DMS53 treated with DMSO at 0.1 percent for 48 hours (cell line): ENCODE data around the gene ADARB1.

Experiments
- DNase-seq: peaks from one replicate; lab custom pipeline; 2025; ENCODE audit not compliant: unreplicated experiment; lab: John Stamatoyannopoulos, UW

ADARB1 gene

DNA sequence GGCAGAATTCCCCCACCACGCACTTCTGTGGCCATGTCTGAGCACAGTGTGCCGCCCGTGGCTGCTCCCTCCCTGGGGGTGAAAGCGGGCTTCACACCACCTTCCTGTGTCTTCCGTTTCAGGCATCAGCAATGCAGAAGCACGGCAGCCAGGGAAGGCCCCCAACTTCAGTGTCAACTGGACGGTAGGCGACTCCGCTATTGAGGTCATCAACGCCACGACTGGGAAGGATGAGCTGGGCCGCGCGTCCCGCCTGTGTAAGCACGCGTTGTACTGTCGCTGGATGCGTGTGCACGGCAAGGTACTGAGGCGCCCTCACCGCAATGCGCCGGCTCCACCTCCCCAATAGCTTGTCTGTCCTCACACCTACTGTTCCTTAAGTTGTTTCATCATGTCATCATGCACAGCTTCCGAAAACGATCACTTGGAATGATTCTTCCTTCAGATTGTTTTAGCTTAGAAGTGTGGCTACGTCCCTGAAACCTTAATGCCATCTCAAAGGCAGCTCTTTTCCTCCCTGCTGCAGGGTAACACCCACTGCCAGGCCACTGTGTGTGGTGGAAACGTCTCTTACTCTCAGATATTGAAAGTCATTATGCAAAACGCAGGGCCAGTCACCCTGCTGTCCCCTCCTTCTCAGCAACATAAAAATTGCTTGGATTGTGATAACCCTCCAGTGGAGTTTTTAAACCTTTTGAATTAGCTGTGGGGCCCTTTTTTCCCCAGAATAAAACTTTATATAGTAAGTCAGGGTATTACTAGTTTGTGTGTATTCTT lies 146.5 kb downstream of the ADARB1 start:
- DNase-seq, result no peak

DNA sequence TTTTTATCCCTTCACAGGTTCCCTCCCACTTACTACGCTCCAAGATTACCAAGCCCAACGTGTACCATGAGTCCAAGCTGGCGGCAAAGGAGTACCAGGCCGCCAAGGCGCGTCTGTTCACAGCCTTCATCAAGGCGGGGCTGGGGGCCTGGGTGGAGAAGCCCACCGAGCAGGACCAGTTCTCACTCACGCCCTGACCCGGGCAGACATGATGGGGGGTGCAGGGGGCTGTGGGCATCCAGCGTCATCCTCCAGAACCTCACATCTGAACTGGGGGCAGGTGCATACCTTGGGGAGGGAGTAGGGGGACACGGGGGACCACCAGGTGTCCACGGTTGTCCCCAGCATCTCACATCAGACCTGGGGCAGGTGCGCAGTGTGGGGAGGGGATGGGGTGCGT lies 147.6 kb downstream of the ADARB1 start:
- DNase-seq, result no peak

DNA sequence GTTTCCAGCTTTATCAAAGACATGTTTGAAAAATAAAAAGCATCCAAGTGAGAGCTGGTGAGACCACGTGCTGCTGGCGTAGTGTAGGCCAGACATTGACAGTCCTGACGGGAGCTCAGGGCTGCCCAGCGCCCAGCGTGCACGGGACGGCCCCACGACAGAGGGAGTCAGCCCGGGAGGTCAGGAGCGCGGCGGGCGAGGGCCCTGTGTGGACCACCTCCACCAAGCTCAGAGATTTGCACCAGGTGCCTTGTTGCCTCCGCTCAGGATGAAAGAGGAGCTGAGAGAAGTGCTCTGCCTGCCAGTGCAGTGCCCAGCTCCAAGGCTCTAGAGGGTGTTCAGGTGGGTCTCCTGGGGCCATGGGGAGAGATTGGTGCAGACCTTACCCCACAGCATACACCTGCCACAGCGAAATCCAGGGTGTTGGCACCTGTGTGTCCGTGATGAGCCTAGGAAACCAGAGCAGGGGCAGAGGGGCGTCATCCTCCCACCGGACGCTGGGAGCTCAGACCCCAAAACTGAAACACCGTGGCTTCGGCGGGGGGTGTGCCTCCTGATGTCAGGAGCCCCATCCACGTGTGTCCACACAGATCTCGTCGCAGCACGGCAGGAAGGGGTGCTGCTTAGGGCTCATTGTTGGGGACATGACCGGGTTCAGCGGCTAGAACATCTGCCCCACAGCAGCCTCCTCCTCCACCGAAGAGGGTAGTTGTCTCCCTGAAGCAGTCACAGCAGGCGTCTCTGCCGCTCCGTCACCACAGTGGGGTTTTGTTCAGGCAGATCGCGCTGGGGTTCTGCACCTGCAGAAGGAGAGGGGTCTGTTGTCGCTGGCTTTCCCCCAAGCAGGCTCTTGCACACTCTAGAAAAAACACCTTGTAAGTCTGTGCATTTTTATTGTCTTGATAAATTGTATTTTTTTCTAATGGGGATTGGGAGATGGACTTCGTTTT lies 149.1 kb downstream of the ADARB1 start:
- DNase-seq, result no peak

DNA sequence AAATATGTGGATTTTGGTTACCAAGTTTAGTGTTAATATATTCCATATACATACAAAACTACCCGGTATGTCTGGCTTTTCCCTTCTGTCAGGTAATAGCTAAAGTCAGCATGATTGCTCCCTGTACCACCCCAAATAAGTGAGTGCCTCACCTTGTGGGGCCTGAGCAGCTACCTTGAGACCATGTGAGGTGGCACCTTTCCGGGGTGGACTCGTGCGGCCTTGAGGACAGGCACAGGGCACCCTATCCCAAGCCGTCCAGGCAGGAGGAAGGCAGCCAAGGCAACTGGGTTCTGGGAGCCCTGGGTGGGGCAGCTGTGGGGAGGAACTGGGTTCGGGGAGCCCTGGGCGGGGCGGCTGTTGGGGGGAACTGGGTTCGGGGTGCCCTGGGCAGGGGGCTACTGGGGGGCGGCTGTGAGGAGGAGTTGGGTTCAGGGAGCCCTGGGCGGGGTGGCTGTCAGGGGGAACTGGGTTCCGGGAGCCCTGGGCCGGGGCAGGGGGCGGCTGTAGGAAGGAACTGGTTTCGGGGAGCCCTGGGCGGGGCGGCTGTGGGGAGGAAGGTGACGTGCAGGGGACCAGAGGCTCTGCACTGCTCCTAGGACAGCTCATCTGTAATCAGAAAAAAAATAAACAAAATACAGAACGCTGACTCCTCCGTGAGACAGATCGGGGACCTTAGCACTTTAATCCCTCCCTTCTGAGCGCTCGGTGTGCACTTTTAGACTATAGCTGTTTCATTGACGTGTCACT lies 150.0 kb downstream of the ADARB1 start:
- no peak for DNase-seq

DNA sequence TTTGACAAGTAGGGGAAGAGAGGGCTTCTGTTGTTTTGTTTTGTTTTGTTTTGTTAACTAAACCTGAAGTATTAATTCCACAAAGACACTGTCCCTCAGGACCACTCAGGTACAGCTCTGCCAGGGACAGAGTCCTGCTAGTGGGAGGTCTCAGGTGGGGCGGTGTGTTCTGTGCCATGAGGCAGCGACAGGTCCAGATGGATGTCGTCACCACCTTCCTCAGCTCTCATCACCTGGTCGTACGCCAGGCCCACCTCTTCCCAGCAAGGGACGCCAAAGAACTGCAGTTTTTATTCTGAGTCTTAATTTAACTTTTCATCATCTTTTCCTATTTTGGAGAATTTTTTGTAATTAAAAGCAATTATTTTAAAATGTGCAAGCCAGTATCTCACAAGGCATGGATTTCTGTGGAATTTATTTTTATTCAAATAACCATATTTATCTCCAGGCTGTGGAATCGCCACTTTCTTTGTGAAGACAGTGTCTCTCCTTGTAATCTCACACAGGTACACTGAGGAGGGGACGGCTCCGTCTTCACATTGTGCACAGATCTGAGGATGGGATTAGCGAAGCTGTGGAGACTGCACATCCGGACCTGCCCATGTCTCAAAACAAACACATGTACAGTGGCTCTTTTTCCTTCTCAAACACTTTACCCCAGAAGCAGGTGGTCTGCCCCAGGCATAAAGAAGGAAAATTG lies 150.8 kb downstream of the ADARB1 start:
- DNase-seq, result no peak

DNA sequence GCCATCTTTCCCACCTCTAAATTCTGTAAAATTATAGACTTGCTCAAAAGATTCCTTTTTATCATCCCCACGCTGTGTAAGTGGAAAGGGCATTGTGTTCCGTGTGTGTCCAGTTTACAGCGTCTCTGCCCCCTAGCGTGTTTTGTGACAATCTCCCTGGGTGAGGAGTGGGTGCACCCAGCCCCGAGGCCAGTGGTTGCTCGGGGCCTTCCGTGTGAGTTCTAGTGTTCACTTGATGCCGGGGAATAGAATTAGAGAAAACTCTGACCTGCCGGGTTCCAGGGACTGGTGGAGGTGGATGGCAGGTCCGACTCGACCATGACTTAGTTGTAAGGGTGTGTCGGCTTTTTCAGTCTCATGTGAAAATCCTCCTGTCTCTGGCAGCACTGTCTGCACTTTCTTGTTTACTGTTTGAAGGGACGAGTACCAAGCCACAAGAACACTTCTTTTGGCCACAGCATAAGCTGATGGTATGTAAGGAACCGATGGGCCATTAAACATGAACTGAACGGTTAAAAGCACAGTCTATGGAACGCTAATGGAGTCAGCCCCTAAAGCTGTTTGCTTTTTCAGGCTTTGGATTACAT lies 151.5 kb downstream of the ADARB1 start:
- DNase-seq, result no peak

DNA sequence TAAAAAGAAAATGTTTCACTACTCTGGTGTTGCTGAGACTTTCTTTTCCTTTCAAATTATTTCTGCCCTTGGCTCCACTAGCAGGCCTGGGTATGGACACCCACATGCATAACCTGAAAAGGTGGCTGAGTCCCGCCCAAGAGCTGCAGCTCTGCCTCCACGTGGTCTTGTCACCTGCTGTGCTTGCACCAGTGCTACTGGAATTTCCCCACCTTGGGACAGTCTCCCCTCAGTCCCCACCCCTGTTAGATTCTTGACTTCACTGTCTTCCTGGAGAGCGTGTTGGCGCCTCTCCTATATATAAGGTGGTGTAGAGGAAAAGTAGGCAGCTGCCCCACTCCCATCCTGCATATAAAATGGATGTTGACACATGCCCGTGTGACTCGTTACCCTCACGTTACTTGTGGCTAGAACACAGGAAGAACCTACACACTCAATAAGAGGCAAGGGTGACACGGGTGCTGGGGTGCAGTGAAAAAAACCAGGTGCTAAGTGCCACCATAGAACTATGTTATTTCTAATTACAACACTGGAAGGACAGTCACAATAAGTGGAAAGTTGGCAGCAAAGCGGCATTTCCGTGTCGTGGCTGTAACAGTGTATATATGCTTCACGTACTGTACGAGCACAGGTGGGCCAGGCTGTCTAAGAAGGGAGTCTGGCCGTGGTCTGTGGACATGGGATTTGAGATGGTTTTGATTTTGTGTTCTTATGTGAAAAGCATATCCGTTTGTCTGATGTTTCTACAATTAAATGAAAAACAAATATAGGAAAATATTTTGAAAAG lies 152.4 kb downstream of the ADARB1 start:
- no peak for DNase-seq

DNA sequence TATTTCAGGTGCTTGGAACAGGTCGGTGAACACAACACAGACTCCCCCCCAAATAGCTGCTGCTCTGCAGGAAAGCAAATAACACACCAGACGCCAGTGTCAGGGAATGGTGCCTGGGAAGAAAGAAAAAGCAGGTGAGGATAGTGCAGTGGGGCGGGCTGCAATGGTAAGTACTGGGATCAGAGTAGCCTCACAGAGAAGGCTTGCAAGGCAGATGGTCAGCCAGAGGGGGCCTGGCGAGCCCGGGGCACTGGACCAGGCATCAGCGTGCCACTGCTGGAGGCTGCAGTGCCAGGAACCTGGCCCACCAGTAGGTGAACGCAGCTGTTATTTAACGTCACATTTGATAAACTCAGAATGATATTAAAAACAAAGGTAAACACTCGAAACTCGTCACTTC lies 153.4 kb downstream of the ADARB1 start:
- DNase-seq, result no peak

DNA sequence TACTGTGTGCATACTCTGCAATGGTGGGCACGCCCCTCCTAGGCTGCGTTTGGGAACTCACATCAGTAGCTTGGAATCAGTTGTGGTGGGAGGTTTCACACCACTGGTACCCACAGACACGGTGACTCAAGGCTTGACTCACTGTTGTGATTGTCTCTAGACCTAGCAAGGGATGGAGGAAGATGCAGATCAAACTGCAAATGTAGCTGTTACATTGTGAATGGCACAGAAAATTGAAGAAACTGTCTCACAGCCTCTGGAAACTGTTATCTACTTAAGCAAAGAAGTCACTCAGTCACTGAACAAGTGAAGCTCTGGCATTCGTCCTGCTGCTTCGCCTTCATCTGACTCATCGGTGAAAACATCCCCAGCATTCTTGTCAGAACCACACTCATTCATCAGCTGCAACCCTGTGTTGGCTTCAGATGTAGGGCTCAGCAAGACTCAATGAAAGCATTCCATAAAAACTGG lies 153.8 kb downstream of the ADARB1 start:
- DNase-seq, result no peak

DNA sequence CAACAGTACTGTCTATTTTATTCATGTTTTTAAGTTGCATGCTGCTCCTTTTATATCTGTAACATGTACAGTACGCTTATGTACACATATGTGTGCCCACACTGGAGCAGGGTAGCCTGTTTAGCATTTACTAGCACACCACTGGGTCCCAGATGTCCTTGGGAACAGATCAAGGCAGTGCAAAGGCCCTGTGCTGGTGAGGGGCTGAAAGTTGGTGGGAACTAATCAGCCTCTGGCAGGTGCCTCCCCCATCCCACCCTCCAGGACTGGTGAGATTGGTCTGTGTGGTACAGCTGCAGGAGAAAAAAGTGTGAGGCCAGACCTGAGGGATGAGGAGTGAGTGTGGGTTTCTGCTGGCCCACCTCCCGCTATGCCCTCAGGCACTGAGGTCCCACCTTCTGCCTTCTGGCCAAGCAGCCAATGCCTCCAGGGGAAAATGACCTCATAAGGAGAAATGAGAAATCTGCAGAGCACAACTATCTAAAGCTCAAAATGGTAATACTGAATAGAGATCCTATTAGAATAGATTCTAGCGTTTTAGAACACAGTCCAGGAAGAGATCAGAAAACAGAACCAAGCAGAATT lies 154.4 kb downstream of the ADARB1 start:
- DNase-seq, result no peak

DNA sequence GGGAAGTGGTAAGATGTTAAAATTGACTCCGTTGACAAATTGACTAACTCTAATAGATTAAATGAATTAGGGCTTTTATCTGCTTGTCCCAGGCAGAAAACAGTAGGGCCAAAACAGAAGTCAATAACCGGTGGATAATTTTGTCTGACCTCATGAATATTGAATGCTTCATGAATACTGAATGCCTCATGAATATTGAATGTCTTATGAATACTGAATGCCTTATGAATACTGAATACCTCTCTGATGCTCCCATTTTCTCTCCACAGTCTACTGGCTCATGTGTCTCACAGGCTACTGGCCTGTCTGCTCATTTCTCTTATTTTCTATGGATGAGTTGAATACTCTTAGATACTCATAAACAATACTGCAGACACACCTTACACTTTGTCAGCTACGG lies 157.3 kb downstream of the ADARB1 start:
- DNase-seq, result no peak

DNA sequence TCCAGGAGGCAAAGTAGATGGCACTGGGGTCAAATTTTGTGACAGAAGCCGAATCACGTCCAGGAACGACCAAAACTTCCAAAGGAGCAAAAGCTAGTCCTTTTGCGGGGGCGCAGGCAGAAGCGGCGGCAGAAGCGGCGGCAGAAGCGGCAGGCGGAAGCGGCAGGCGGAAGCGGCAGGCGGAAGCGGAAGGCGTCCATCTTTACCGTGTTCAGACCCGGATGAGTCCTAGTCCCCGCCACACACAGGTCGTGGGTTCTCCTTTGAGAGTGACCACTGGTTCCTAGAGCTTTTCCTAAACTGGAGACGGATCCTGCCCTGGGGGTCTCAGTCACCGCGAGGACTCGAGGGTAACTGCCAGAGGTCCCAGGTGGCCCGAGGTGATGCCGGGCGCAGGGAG lies 159.7 kb downstream of the ADARB1 start:
- DNase-seq, result no peak

DNA sequence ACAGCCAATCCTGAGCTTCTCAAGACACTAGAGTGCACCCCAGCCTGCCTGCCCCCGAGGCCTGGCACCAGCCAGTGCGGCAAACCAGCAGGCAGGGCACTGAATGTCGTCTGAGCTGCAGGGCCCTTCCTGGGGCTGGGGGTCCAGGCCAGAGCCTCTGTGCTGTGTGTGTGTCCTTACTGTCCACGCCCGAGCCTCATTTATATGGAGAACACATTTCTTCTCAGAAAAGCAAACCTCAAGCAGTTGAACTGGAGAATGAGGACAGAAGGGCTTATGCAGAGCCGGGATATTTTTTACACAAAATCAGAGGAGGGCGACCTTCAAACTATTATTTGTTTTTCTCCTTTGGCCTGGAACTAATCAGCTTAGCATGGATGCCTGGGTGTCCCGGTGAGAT lies 160.6 kb downstream of the ADARB1 start:
- no peak for DNase-seq

DNA sequence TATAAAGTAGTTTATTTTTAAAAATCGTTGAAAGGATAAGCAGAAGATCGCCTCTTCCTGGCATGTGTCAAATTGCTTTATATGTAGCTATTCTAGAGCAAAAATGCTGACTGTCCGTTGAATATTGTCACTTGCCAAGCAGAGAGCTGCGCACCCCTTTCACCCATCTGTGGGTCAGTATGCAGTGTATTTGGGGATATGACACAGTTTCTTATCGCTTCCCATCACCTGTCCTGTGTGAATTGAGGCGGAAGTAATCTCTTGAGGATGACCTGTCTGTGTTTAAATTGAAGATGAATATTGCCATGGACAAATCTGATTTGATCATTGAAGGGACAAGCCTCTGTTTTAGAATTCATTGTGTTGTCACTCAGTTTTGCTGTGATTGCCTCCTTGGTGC lies 161.1 kb downstream of the ADARB1 start:
- no peak for DNase-seq

DNA sequence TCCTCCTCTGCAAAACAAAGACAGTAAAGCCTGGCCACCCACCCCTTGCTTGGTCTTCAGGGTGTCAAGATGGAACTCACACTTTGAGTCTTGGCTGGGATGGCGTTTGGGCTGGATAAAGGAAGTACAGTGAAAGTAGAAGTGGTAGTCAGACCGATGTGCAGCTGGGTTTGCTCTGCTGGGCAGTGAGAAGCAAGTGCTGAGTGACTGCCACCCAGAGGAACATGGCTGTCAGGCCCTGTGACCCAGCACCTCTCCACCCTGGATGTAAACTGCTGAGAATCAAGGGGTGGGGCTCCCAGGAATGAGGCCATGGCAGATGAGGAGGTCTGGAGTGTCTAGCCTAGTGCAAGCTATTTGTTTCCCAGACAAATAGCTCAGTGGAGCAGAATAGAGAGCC lies 162.1 kb downstream of the ADARB1 start:
- DNase-seq, result no peak

DNA sequence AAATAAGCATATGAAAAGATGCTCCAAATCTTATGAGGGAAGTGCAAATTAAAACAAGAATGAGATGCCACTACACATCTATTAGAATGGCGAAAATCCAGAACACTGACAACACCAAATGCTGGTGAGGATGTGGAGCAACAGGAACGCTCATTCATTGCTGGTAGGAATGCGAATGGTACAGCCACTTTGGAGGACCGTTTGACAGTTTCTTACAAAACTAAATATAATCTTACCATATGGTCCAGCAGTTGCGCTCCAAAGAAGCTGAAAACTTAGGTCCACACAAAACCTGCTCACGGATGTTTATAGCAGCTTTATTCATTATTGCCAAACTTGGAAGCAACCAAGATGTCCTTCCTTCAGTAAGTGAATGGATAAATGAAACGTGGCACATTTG lies 163.0 kb downstream of the ADARB1 start:
- no peak for DNase-seq

DNA sequence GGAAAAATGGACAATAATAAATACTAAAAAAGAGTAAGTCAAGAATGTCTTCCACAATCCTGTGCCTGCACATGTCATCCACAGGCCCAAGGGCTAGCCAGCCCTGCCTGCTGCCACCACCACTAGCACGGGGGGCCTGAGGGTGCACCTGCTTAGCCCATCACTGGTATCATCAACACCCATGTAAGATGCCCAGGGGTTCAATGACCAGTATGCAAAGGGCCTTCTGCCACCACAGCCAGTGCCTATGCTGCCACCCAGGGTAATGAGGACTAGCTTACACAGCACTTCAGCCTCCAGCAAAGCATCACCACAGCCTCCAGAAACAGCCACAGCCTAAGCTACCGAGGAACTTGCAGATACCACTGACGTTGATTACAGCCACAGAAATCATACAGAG lies 167.0 kb downstream of the ADARB1 start:
- DNase-seq, result no peak

DNA sequence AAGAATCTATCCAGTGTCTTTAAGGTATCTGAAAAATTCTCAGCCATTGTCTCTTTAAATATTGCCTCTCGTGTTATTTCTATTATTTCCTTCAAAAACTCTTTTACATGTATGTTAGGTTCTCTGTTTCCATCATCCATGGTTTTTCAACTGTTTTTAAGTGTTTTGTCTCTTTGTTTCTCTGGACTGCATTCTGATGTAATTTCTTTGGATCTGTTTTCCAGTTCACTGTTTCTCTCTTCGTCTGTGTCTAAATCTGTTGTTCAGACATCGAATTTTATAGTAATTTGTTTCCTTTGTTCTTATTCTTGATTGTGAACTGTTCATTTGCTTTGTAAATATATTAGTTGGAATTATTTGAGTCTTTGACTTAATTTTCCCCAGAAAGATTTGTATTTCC lies 169.2 kb downstream of the ADARB1 start:
- no peak for DNase-seq

DNA sequence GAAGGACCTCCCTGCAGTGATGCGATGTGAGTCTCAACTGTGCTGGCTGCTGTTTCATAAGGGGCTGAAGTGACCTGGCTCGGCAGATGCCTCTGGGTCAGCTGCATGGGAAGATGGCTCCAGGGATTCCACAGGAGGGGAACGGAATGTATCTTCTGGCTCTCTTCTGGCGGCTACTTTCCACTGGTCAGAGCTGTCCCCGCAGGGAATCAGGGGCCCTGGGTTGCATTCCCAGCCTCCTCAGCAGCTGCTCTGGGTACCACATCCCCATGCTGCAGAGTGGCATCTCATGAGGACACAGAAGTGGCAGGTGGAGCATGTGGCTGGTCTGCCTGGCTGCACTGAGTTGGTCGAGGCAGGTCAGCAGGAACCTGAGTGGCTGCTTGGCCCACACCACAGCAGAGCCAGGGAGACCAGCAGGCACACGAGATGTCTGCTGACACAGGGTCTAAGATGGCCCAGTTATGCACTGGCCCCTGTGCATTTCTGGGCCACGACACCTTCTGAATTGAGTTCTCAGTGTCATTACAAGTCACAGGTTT lies 170.5 kb downstream of the ADARB1 start:
- no peak for DNase-seq
